HepG2 (cell line): ENCODE measurements around the gene CCDC174.

Experiments used
- ATF5 ChIP-seq: sonication (generic); formaldehyde crosslinking; IDR thresholded peaks from 2 replicates; pipeline ENCODE4 v1.4.0; 2020; ENCODE audit warnings: mild to moderate bottlenecking, low read depth, missing genetic modification reagents
- CBFB ChIP-seq: sonication (generic); formaldehyde crosslinking; IDR thresholded peaks from 2 replicates; pipeline ENCODE4 v1.4.0; 2020; ENCODE audit warnings: missing genetic modification reagents
- HCFC1 ChIP-seq: fragments of 150-350 bp; IDR thresholded peaks from 2 replicates; pipeline ENCODE4 v1.6.1; 2014; ENCODE audit warnings: low read depth, low read length
- HOXA3 ChIP-seq: sonication (generic); formaldehyde crosslinking; IDR thresholded peaks from 2 replicates; pipeline ENCODE4 v1.5.0; 2020; ENCODE audit warnings: missing genetic modification reagents
- PRDM4 ChIP-seq: sonication (generic); formaldehyde crosslinking; IDR thresholded peaks from 2 replicates; pipeline ENCODE4 v1.9.0; 2021; ENCODE audit warnings: missing genetic modification reagents, borderline replicate concordance
- SIX4 ChIP-seq: sonication (generic); formaldehyde crosslinking; IDR thresholded peaks from 2 replicates; pipeline ENCODE4 v1.4.0; 2020; ENCODE audit warnings: missing genetic modification reagents
- TBP ChIP-seq: sonication (generic); formaldehyde crosslinking; IDR thresholded peaks from 2 replicates; pipeline ENCODE4 v1.5.0; 2020; ENCODE audit warnings: missing genetic modification reagents
- ZKSCAN1 ChIP-seq: fragments of 150-350 bp; IDR thresholded peaks from 2 replicates; pipeline ENCODE4 v1.6.1; 2014; ENCODE audit warnings: low read length

GRCh38 chr3:14706096-14706495 lies 54.5 kb downstream of the CCDC174 start:
- TF ChIP-seq CBFB (CRISPR knock-in tag) (no peak), ZKSCAN1 (no peak), ATF5 (no peak), HCFC1 (no peak), PRDM4 (no peak), HOXA3 (CRISPR knock-in tag) (no peak), TBP (CRISPR knock-in tag) (no peak), SIX4 (CRISPR knock-in tag) (no peak)
